Body of pancreas (tissue), 4 donors: ENCODE data around the gene FN3KRP.

Experiments used
- CTCF ChIP-seq, 7 experiments: fragments of 450-650 bp in 4 of 7; fragments of 200-600 bp in 3 of 7; sonication (generic) in 3 of 7; IDR thresholded peaks; one replicate each; pipeline ENCODE4 v1.5.1; 2016 to 2019; ENCODE audit warnings: antibody characterized with exemption in 7 of 7
- POLR2A ChIP-seq, 3 donors: fragments of 450-650 bp; IDR thresholded peaks; one replicate each; pipeline ENCODE4 v1.6.1; 2016; ENCODE audit warnings: antibody characterized with exemption in 3 of 3, mild to moderate bottlenecking in 2 of 3

GRCh38 chr17:82679586-82680465 lies 36.7 kb upstream of the FN3KRP start:
- TF ChIP-seq CTCF (IDR thresholded peaks at IDR 0.05) (no peak), POLR2A (IDR thresholded peaks at IDR 0.05) (no peak)
